HL-60 (cell line): ENCODE results near the gene PARVB.

Source experiments
- CTCF ChIP-seq: IDR thresholded peaks from one replicate; pipeline ENCODE4 v1.5.1; 2011; ENCODE audit warnings: low read length, control low read depth, inconsistent platforms; ENCODE audit not compliant: insufficient read depth
- GABPA ChIP-seq: IDR thresholded peaks from 2 replicates; pipeline ENCODE4 v1.6.1; 2012; ENCODE audit warnings: low read depth
- POLR2AphosphoS5 ChIP-seq: IDR thresholded peaks from 2 replicates; pipeline ENCODE4 v1.6.1; 2012; ENCODE audit warnings: low read depth
- REST ChIP-seq: IDR thresholded peaks from 2 replicates; pipeline ENCODE4 v1.6.1; 2012; ENCODE audit warnings: low read depth; ENCODE audit not compliant: insufficient replicate concordance
- SPI1 ChIP-seq: IDR thresholded peaks from 2 replicates; pipeline ENCODE4 v1.6.1; 2012; ENCODE audit warnings: low read depth, mild to moderate bottlenecking, borderline replicate concordance

GRCh38 chr22:44023404-44024287, 456 bp upstream of the PARVB start:
- TF ChIP-seq CTCF: no peak
- TF ChIP-seq REST: no peak
- TF ChIP-seq POLR2AphosphoS5: peak; percentile 38; the same call in 1 of the 2 replicates
- no peak for TF ChIP-seq SPI1
- no peak for TF ChIP-seq GABPA
